Kidney (tissue), 14 donors: ENCODE data around the gene CX3CR1. TPM values are rescaled to one million over a fixed set of nuclear protein-coding genes. Genes with fewer than 3 reads are reported as not detected.

Experiments
- DNase-seq, 5 donors: peaks; one replicate each; pipeline ENCODE4 v3.0.0-alpha.2; 2013 to 2020
- FAIRE-seq: peaks from 2 replicates; lab custom pipeline; 2012; peaks lifted over from hg19 to GRCh38; lab: Jason Lieb, UNC
- H3K27ac ChIP-seq, 2 donors: one replicate each; pipeline ENCODE4 v1.7.0; 2013; ENCODE audit warnings: low read depth in 2 of 2, low read length in 2 of 2, inconsistent platforms in 1 of 2
- H3K27me3 ChIP-seq: one replicate; pipeline ENCODE4 v1.7.1; 2013; ENCODE audit warnings: low read length, inconsistent platforms; ENCODE audit not compliant: control insufficient read depth, insufficient read depth
- H3K36me3 ChIP-seq, 3 donors: one replicate each; pipeline versions ENCODE4 v1.7.0 to v1.7.1; 2013; ENCODE audit warnings: low read length in 3 of 3, control low read depth in 1 of 3, inconsistent platforms in 1 of 3; ENCODE audit not compliant: insufficient read depth in 3 of 3, control insufficient read depth in 2 of 3
- H3K4me1 ChIP-seq, 3 donors: one replicate each; pipeline versions ENCODE4 v1.7.0 to v1.7.1; 2013; ENCODE audit warnings: low read length in 3 of 3, inconsistent platforms in 1 of 3, low read depth in 1 of 3; ENCODE audit not compliant: control insufficient read depth in 2 of 3, insufficient read depth in 2 of 3
- H3K4me3 ChIP-seq, 3 donors: one replicate each; pipeline versions ENCODE4 v1.7.0 to v1.8.1; 2013; ENCODE audit warnings: low read length in 3 of 3, control low read depth in 1 of 3, inconsistent platforms in 1 of 3
- H3K9ac ChIP-seq, 3 donors: one replicate each; pipeline versions ENCODE4 v1.7.0 to v1.7.1; 2013; ENCODE audit warnings: low read length in 3 of 3, control low read depth in 1 of 3, inconsistent platforms in 1 of 3
- H3K9me3 ChIP-seq, 3 donors: one replicate each; pipeline versions ENCODE4 v1.7.0 to v1.7.1; 2013; ENCODE audit warnings: low read length in 3 of 3, control low read depth in 1 of 3, inconsistent platforms in 1 of 3; ENCODE audit not compliant: control insufficient read depth in 2 of 3, insufficient read depth in 1 of 3
- CTCF ChIP-seq: IDR thresholded peaks from 3 replicates; pipeline ENCODE4 v1.5.1; 2012; ENCODE audit warnings: mild to moderate bottlenecking, moderate library complexity, borderline replicate concordance; ENCODE audit not compliant: insufficient read depth; ENCODE audit errors: extremely low read depth
- intact Hi-C: fragments of 100-400 bp; cut with DNase I; formaldehyde crosslinking; loops from one replicate; pipeline ENCODE4 v1.11.1; 2022
- polyA plus RNA-seq: library from polyadenylated mRNA; stranded (reverse); fragments of 350-450 nt; fragmentation: Illumina TruSeq; extraction: RNeasy Lipid Tissue Mini Kit (QIAGEN cat#74804); gene quantifications from one replicate; pipeline ENCODE4 v1.2.3, GENCODE V29; 2014; ENCODE audit warnings: low read depth, low replicate concordance; ENCODE audit not compliant: insufficient read depth
- total RNA-seq: library from RNA; stranded (reverse); fragmentation: NEBNext Ultra II Directional; extraction: Animal tissue kit (Norgen Biotek cat#: 25700); gene quantifications from one replicate; pipeline ENCODE4 v1.2.1, GENCODE V29; 2021
- donor health status: control.
- donor health status: control.
- donor health status: control.
- donor health status: control.
- donor health status: control.
- donor health status: DM: yes; HTN: yes; CAD: no.
- donor health status: Normal renal cell carcinoma (clear cell type).

CX3CR1 gene
- total and polyA plus RNA-seq, 2 donors from 2014 or later = 0.99 to 4.4 TPM

GRCh38 chr3:39327053-39327745, 47.4 kb upstream of the CX3CR1 start:
- no peak for FAIRE-seq
- no peaks in the 10 kb centered on the region for H3K27me3 ChIP-seq

GRCh38 chr3:39325236-39325635, 45.4 kb upstream of the CX3CR1 start:
- no peaks in the 10 kb centered on the region for H3K27me3 ChIP-seq
- H3K4me3 ChIP-seq = no peak overlapping the region
- TF ChIP-seq CTCF = no peak
- no peaks in the 10 kb centered on the region for H3K4me1 ChIP-seq
- H3K36me3 ChIP-seq = no peaks in the 10 kb centered on the region
- DNase-seq = no peak
- FAIRE-seq = no peak
- no peak overlapping the region for H3K27ac ChIP-seq
- intact Hi-C loops = no loop called here
- no peak overlapping the region for H3K9ac ChIP-seq
- no peaks in the 10 kb centered on the region for H3K9me3 ChIP-seq

More at GRCh38 chr3:39327053-39327745, 47.4 kb upstream of the CX3CR1 start:
- Histone ChIP-seq H3K36me3 (no peaks in the 10 kb centered on the region), H3K4me3 (no peak overlapping the region), H3K4me1 (no peaks in the 10 kb centered on the region), H3K9me3 (no peaks in the 10 kb centered on the region), H3K27ac (no peak overlapping the region), H3K9ac (no peak overlapping the region)
- TF ChIP-seq CTCF = no peak
- DNase-seq = no peak
- intact Hi-C loops = no loop called here

GRCh38 chr3:39323494-39323893, 43.7 kb upstream of the CX3CR1 start:
- H3K36me3 ChIP-seq = no peaks in the 10 kb centered on the region
- no peak overlapping the region for H3K4me3 ChIP-seq
- H3K27me3 ChIP-seq = no peaks in the 10 kb centered on the region
- FAIRE-seq = no peak
- DNase-seq = no peak
- no peak overlapping the region for H3K27ac ChIP-seq
- no peak overlapping the region for H3K9ac ChIP-seq
- intact Hi-C loops = no loop called here
- H3K9me3 ChIP-seq = no peaks in the 10 kb centered on the region
- TF ChIP-seq CTCF = no peak
- no peaks in the 10 kb centered on the region for H3K4me1 ChIP-seq
